Nephron progenitor cell (in vitro differentiated cells): ENCODE results near the gene LIN7A.

Experiments used
- DNase-seq: peaks from one replicate; pipeline ENCODE4 v3.0.0; 2021
- H3K27ac Mint-ChIP-seq: 2 replicates; pipeline ENCODE4 v1.8.0; 2021; ENCODE audit warnings: mild to moderate bottlenecking, moderate library complexity, mixed read lengths
- H3K27me3 Mint-ChIP-seq: 2 replicates; pipeline ENCODE4 v1.8.0; 2021; ENCODE audit warnings: mild to moderate bottlenecking, low read depth, mixed read lengths; ENCODE audit not compliant: poor library complexity
- H3K36me3 Mint-ChIP-seq: 2 replicates; pipeline ENCODE4 v1.8.0; 2021; ENCODE audit warnings: low read depth, mixed read lengths
- H3K4me1 Mint-ChIP-seq: 2 replicates; pipeline ENCODE4 v1.8.0; 2021; ENCODE audit warnings: mixed read lengths
- H3K4me3 Mint-ChIP-seq: 2 replicates; pipeline ENCODE4 v1.8.0; 2021; ENCODE audit warnings: mild to moderate bottlenecking, moderate library complexity, mixed read lengths
- H3K9me3 Mint-ChIP-seq: 2 replicates; pipeline ENCODE4 v1.8.0; 2021; ENCODE audit warnings: mild to moderate bottlenecking, moderate library complexity, mixed read lengths
- TF ChIP-seq, protein P1 (sequence below): fragments of 200-600 bp; sonication (generic); IDR thresholded peaks from 2 replicates; pipeline ENCODE4 v1.5.0; 2021; ENCODE audit warnings: antibody characterized with exemption

The LIN7A gene

DNA sequence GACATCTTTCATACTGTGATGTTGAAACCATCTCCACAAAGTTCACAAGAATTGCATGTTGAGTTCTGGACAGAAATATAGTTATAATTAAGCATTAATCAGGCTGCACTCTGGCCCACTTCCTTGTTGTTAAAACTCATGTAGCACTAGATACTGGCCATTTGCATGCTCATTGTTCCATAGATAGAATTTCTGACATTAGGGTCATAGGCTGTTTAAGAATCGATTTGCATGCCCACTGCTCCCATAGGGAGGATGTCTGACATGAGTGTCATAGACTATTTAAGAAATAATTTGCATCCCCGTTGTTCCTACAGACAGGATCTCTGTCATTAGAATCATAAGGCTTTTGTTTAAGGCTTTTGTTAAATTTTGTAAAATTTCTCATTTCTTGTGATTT is 170.8 kb downstream of the LIN7A start:
- no peak overlapping the region for H3K27ac Mint-ChIP-seq

DNA sequence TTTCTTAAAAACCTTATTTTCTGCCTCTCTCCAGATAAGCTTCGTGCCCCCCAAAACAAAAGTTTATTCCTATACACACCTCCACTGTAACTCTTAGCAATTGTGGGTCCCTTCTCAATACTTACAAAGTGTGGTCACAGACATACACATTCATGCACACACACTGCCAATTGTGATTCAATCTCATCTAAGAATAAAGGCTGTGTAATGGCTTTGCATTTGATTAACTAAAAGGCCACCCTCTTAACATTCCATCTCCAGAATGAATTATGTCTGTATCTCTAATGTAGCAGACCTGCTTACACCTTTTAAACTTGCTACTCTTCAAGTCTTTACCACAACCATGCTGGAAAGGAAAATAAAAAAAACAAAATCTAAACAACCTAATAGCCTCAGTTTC is 171.5 kb downstream of the LIN7A start:
- Mint-ChIP-seq H3K27me3 (peaks cover 5% of the 10 kb centered on the region), H3K4me3 (no peak overlapping the region), H3K36me3 (no peaks in the 10 kb centered on the region), H3K27ac (no peak overlapping the region), H3K9me3 (no peaks in the 10 kb centered on the region), H3K4me1 (peaks cover 8% of the 10 kb centered on the region)
- DNase-seq, result no peak
- TF ChIP-seq, protein P1, sequence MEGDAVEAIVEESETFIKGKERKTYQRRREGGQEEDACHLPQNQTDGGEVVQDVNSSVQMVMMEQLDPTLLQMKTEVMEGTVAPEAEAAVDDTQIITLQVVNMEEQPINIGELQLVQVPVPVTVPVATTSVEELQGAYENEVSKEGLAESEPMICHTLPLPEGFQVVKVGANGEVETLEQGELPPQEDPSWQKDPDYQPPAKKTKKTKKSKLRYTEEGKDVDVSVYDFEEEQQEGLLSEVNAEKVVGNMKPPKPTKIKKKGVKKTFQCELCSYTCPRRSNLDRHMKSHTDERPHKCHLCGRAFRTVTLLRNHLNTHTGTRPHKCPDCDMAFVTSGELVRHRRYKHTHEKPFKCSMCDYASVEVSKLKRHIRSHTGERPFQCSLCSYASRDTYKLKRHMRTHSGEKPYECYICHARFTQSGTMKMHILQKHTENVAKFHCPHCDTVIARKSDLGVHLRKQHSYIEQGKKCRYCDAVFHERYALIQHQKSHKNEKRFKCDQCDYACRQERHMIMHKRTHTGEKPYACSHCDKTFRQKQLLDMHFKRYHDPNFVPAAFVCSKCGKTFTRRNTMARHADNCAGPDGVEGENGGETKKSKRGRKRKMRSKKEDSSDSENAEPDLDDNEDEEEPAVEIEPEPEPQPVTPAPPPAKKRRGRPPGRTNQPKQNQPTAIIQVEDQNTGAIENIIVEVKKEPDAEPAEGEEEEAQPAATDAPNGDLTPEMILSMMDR, result no peak

More for the DNA sequence above, 170.8 kb downstream of the LIN7A start:
- TF ChIP-seq, protein P1, result no peak
- no peak overlapping the region for H3K4me3 Mint-ChIP-seq
- DNase-seq, result no peak
- H3K9me3 Mint-ChIP-seq, result no peaks in the 10 kb centered on the region
- peaks cover 1% of the 10 kb centered on the region for H3K27me3 Mint-ChIP-seq
- H3K36me3 Mint-ChIP-seq, result no peaks in the 10 kb centered on the region
- H3K4me1 Mint-ChIP-seq, result peaks cover 1% of the 10 kb centered on the region

DNA sequence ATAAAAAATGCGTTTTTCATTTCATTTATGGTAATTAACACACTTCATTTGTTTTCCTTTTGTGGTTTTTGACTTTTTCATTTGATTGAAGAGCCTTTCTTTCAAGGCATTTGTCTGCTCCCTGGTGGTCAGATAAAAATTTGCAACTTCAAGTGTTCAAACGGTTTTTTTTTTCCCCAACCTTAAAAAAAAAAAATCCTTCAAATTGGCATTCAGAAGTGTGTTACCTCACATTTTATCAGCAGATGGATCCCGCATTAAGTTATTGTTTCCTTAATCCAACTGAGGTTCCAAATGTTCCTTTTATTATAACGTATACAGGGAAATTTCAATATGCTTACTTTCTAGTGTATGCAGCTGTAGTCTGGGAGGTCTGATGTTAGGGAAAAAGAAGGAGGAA is 173.9 kb downstream of the LIN7A start:
- peak; percentile 28 for DNase-seq
- TF ChIP-seq, protein P1, result peak; percentile 69
- H3K4me3 Mint-ChIP-seq, result no peak overlapping the region
- no peaks in the 10 kb centered on the region for H3K9me3 Mint-ChIP-seq
- H3K36me3 Mint-ChIP-seq, result no peaks in the 10 kb centered on the region
- H3K27ac Mint-ChIP-seq, result no peak overlapping the region
- peaks cover 10% of the 10 kb centered on the region for H3K4me1 Mint-ChIP-seq
- H3K27me3 Mint-ChIP-seq, result peaks cover 5% of the 10 kb centered on the region

DNA sequence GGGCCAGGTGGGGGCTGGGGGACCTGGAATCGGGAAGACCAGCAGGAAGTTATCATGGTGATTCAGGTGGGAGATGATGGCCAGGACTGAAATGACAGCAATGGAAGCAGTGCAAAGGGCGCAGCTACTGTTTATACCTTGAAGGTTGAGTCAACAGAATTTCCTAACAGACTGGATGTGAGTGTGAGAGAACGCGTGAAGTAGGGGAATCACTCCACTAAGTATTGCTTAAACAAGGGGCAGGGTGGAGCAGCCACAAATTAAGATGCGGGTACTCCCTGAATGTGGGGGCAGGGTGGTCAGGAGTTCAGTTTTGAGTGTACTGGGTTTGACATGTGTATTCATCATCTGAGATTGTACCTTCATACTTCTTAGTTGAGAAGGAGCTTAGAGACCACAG is 175.9 kb downstream of the LIN7A start:
- H3K4me3 Mint-ChIP-seq, result no peak overlapping the region
- H3K27ac Mint-ChIP-seq, result no peak overlapping the region
- H3K9me3 Mint-ChIP-seq, result no peaks in the 10 kb centered on the region
- no peaks in the 10 kb centered on the region for H3K36me3 Mint-ChIP-seq
- peaks cover 5% of the 10 kb centered on the region for H3K27me3 Mint-ChIP-seq
- TF ChIP-seq, protein P1, result no peak
- DNase-seq, result no peak
- peaks cover 10% of the 10 kb centered on the region for H3K4me1 Mint-ChIP-seq

DNA sequence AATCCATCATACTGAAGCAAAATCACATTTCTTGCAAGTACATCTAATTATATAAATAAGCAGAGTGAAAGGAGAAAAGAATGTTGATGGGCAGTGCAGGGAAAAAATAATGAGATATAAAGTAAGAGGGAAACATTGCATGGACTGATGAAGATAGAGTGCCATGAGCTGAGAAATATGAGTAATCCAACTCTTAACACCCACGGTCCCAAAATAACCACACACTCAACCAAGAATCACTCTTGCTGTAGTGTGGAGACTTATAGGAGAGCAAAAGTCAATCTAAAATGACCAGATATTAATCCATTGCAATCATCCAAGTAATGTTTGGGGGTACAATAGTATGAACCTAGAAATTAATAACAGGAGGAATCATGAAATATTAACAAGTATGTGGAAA is 180.9 kb downstream of the LIN7A start:
- DNase-seq, result no peak
- H3K9me3 Mint-ChIP-seq, result no peaks in the 10 kb centered on the region
- no peak overlapping the region for H3K27ac Mint-ChIP-seq
- H3K36me3 Mint-ChIP-seq, result no peaks in the 10 kb centered on the region
- peaks cover 3% of the 10 kb centered on the region for H3K27me3 Mint-ChIP-seq
- H3K4me1 Mint-ChIP-seq, result peaks cover 8% of the 10 kb centered on the region
- TF ChIP-seq, protein P1, result no peak
- H3K4me3 Mint-ChIP-seq, result no peak overlapping the region

DNA sequence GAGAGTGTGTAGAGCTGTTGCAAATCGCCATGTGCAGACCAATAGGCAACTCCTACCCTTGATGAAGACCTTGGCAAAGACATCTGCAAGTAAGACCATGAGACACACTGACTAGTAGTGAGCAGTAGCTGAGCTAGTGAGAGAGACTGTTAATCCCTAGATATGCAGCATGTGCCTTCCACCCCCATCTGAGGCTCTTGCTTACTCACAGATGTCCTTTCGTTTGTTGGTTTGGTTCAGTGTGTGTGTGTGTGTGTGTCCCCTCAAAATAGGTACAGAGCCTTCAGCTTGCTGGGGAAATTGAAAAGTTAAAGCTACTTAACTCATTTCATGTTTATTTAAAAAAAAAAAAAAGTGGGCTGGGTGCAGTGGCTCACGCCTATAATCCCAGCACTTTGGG is 183.5 kb downstream of the LIN7A start:
- Mint-ChIP-seq H3K4me1 (no peaks in the 10 kb centered on the region), H3K27ac (no peak overlapping the region), H3K9me3 (no peaks in the 10 kb centered on the region), H3K4me3 (no peak overlapping the region), H3K36me3 (no peaks in the 10 kb centered on the region), H3K27me3 (no peaks in the 10 kb centered on the region)
- TF ChIP-seq, protein P1, result no peak
- DNase-seq, result no peak
